NK-92 (cell line): ENCODE measurements around the gene BPIFA3.

ENCODE experiments used
- DNase-seq: peaks from one replicate; lab custom pipeline; 2025; ENCODE audit not compliant: unreplicated experiment; lab: John Stamatoyannopoulos, UW

BPIFA3 gene

DNA sequence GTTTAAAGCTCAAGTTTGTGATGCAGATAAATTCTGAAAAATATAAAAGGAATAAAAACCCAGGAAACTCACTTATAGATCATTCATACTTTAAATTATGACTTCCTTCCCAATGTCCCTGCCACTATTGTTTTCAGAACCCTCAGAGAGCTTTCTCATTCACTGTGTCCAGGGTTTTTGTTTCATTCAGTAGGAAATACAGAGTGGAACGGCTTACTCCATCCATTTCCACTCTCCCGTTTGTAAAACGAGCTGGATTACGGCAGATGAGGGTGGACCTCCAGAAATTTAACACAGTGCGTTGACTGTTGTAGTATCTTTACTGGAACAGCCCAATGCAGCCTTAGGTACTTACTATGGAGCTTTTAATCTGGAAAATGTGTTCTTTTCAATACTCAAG, 42.2 kb downstream of the BPIFA3 start:
- no peak for DNase-seq

DNA sequence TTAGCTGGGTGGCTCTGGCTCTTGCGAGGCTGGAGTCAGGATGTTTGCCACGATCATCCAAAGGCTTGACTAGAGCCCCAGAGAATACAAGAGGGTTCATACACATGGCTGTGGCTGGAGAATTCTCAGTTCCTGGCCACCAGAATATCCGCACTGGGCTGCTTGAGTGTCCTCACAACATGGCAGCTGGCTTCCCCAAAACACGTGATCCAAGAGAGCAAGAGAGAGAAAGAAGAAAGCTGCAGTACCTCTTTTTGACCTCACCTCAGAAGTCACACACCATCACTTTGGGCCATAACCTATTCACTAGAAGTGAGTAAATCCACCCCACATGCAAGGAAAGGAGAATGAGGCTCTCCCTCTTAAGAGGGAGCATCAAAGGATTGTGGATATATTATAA, 44.3 kb downstream of the BPIFA3 start:
- DNase-seq = no peak

DNA sequence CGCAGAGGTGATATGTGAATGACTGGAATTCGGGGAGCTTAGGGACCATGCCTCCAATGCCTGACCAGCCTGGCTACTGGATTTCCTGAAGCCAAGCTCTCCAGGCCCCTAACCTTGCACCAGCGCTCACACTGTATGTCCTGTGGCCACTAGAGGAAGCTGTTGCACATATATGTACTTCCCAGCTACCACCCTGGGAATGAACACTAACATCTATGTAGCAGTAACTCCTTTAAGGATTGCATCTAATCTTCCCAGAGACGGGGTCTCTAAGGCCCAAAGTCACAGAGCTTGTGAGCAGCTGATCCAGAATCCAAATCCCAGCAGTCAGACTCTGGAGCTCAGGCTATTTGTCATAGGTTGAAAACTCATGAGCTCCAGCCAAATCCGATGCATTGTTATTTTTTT, 45.5 kb downstream of the BPIFA3 start:
- no peak for DNase-seq

DNA sequence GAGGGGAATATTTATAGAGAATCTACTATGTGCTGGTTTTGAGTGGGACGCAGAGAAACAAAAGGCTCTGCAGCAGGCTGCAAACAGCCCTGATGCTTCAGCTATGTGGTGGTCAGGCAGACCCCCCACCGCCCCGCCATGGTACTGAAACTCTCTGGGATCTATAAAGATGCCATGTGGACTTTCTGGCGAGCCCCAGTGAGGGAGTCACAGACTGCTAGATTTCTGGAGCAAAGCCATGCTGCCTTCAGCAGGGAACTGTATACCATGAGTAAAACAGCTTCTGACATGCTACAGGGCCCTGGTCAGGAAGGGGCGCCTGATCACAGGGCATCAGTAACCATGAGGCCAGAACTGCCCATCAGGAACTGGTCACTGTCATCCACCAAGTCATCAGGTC, 46.6 kb downstream of the BPIFA3 start:
- DNase-seq = no peak

DNA sequence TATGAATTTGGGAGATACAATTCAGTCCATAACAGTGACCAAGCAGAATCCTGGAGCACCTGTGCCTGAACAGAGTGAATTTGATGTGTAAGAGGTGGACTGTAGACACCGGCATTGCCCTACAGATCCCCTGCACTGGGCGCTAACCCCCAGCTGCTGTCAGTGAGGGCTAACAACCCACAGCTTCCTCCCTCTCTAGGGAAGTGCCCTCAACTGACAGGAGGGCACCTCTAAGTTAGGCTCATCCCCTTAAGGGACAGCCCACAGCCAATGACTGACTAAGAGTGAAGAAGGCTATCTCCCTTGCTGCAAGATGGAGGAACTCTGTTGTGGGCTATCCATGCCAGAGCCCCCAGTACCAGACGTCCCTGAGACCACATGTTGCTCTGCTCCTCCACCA, 50.5 kb downstream of the BPIFA3 start:
- no peak for DNase-seq

DNA sequence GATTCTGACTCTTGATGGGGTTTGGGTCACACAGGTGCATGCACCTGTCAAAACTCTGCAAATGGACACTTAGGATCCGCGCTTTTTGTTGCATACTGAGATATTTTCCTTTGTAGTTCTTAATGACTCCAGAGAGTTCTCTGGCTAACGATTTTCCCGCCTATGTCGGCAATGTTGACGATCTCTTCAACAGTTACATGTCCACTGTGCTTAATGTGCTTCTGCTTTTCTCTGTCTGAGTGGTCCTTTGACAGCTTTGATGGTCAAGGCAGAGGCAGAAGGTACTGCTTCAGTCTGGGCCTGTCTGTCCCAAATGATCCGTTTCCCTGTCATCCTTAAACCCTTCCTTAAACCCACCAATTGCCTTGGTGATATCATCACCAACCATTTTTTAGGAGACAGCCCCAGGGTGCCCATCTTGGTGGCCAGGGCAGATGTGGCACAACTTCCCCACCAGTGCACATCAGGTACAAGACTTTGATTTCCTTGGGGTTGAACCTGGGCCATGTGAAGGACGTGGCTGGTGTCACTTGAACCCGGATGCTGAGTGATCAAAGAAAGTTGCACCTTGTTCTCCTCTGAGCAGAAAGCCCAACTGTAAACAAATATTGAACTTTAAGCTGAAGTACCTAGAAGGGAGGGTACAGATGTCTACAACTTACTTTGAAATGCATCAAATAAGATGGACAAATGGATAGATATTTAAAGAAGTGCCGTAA, 55.2 kb downstream of the BPIFA3 start:
- no peak for DNase-seq

DNA sequence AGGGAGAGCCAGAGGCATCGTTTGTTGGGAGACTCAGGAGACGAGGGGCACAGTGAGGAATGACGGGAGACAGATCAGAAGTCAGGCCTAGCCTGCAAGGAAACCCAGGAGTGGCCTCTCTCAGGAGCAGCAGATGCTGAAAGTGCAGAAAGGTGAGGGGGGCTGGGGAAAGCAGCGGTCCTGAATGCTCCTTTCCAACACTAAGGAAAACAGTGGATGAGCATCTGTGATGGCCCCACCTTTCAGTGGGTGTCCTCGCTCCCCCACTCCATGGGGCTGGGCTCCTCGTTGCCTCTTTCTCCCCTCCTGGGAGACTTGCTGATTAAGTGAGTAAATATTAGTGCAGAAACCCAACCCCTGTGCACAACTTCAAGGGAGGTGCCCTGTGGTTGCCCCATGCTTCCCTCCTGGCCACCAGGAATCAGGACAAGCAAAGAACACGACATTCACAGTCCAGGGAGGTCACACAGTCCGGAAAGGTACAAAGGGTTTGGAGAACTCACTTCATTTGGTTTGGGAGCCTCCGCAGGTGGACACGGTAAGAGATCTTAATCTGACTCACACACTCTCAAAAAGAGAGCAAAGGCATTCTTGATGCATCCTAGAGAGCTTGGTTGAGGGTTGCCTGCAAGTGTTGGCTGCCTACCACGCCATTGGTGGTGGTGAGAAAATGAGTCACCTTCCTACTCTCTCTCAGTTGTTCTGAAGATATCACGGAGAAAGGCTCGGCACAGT, 56.1 kb downstream of the BPIFA3 start:
- DNase-seq = no peak

DNA sequence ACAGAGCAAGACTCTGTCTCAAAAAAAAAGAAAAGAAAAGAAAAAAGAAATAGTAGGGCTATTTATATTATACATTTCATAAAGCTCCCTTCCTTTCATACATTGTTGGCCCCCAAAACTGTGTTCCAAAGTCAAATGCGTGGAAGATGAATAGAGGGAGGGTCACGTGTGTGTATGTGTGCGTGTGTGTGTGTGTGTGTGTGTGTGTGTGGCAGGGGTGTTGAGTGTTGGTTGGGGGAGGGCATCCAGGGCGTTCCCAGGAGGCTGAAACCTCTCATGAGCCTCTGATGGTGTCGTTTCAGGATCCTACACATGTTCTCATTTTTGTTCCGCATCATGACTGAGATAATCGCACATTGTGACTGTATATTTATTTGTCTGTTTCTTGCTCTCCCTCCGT, 58.1 kb downstream of the BPIFA3 start:
- DNase-seq = no peak

DNA sequence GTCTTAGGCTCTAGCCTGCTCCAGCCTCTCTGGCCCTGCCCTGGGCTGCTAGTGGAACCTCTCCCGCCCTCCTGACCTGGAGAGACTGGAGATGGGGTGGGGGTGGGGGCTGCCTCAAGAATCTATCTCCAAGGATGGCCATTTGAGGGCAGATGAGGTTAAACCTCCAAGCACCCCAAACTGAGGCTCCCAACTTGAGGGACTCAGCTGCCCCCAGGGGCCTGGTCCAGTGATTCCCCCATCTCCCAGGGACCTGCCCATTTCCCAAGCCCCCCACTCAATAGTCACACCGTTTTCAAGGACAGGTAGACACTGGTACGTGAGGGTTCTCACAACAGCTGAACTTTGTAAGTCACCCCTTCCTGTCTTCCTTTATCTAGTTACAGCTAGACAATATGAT, 58.7 kb downstream of the BPIFA3 start:
- no peak for DNase-seq

DNA sequence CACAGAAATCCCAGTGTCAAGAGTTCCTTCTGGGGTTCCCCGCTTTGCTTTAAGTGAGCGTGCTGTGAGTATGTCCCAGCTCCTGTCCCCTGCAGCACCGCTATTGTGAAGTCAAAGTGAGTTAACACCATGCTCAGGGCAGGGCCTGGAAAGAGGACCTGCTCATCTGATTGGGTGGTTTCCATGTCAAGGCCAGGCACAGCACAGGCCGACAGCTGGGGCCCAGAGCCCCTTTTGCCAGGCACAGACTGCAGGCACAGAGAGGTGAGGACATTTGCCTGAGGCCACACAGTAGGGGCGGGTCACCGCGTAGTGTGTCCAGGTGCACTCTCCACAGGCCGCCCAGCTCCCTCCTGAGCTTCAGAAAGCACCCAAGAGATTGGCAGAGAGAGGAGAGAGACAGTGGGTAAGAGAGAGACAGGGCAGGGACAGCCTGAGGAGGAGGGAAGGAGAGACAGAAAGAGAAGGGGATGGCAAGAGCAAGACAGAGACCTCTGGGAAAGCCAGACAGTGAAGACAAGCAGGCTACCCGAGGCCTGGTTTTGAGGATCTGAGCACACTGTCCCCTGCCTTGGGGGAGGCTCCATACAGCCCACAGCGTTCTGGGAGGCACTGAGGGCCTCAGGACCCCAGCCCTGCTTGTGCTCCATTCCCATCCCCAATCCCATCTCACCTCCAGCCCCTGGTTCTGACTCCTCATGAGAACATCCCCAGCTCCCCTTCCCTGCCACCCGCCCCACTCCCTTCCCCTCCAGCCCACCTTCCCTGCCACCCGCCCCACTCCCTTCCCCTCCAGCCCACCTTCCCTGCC, 59.4 kb downstream of the BPIFA3 start:
- DNase-seq = no peak
